Lower leg skin (tissue), 4 donors: ENCODE measurements around the gene PTPN4. TPM values are rescaled to one million over a fixed set of nuclear protein-coding genes. Genes with fewer than 3 reads are reported as not detected.
A peak's percentile ranks its signal among the peaks of the same experiment; 100 is the strongest.

Experiments
- DNase-seq, 2 donors: peaks; one replicate each; pipeline ENCODE4 v3.0.0-alpha.2; 2019; ENCODE audit warnings: low spot score in 2 of 2
- H3K4me3 ChIP-seq: fragments of 200-600 bp; sonication (generic); 2 replicates; pipeline ENCODE4 v1.5.1; 2017; ENCODE audit warnings: mild to moderate bottlenecking, low read depth; ENCODE audit not compliant: poor library complexity, severe bottlenecking
- POLR2A ChIP-seq, 2 donors: fragments of 450-650 bp; IDR thresholded peaks; one replicate each; pipeline ENCODE4 v1.6.1; 2016 to 2017; ENCODE audit warnings: antibody characterized with exemption in 2 of 2, mild to moderate bottlenecking in 1 of 2, moderate library complexity in 1 of 2
- WGBS, 2 donors: methylation state at CpG; one replicate each; pipeline ENCODE4 v1.1.5; 2018; 5-methylcytosine and 5-hydroxymethylcytosine counted together
- intact Hi-C: fragments of 100-400 bp; cut with DNase I; formaldehyde crosslinking; loops from one replicate; pipeline ENCODE4 v1.15.0; 2023; ENCODE audit warnings: low total_unique reads
- total RNA-seq, 4 donors: library from RNA; depleted of rRNA; stranded (reverse); fragments of >200 nt; gene quantifications; one replicate each; pipeline ENCODE4 v1.1.0, GENCODE V29; 2016
- TF ChIP-seq, protein P1 (sequence below), 3 donors: fragments of 450-650 bp; IDR thresholded peaks; one replicate each; pipeline ENCODE4 v1.5.1; 2016; ENCODE audit warnings: antibody characterized with exemption in 3 of 3, mild to moderate bottlenecking in 3 of 3, moderate library complexity in 2 of 3

The PTPN4 gene
- total RNA-seq, 4 donors from 2014 or later = 13.0 to 49.5 (median 20.4) TPM

DNA sequence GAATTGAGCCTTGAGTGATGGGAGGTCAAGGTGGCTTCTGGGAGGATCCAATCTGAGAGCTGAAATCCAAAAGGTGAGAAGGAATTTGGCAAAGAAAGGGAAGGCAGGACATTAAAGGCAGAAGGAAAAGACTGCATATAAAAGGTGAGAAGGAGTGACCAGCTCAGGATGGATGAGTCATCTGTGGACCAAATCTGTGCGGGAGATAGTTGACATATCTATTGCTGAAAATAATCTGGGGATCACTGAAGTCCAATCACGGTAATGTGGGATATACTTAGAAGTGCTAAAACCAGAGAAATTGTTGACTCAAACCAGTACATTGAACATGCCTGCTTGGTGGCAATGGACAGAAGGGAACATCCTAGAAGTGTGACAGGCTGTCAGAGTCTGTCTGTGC, 8.0 kb upstream of the PTPN4 start:
- 74 to 76% methylated on average over 2 of the region's 2 CpGs for WGBS, 2 donors
- intact Hi-C loops = no loop called here
- DNase-seq = no peak
- no peak overlapping the region for H3K4me3 ChIP-seq
- no peak for TF ChIP-seq POLR2A (IDR thresholded peaks at IDR 0.05)
- TF ChIP-seq, protein P1, sequence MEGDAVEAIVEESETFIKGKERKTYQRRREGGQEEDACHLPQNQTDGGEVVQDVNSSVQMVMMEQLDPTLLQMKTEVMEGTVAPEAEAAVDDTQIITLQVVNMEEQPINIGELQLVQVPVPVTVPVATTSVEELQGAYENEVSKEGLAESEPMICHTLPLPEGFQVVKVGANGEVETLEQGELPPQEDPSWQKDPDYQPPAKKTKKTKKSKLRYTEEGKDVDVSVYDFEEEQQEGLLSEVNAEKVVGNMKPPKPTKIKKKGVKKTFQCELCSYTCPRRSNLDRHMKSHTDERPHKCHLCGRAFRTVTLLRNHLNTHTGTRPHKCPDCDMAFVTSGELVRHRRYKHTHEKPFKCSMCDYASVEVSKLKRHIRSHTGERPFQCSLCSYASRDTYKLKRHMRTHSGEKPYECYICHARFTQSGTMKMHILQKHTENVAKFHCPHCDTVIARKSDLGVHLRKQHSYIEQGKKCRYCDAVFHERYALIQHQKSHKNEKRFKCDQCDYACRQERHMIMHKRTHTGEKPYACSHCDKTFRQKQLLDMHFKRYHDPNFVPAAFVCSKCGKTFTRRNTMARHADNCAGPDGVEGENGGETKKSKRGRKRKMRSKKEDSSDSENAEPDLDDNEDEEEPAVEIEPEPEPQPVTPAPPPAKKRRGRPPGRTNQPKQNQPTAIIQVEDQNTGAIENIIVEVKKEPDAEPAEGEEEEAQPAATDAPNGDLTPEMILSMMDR (IDR thresholded peaks at IDR 0.05) = no peak

DNA sequence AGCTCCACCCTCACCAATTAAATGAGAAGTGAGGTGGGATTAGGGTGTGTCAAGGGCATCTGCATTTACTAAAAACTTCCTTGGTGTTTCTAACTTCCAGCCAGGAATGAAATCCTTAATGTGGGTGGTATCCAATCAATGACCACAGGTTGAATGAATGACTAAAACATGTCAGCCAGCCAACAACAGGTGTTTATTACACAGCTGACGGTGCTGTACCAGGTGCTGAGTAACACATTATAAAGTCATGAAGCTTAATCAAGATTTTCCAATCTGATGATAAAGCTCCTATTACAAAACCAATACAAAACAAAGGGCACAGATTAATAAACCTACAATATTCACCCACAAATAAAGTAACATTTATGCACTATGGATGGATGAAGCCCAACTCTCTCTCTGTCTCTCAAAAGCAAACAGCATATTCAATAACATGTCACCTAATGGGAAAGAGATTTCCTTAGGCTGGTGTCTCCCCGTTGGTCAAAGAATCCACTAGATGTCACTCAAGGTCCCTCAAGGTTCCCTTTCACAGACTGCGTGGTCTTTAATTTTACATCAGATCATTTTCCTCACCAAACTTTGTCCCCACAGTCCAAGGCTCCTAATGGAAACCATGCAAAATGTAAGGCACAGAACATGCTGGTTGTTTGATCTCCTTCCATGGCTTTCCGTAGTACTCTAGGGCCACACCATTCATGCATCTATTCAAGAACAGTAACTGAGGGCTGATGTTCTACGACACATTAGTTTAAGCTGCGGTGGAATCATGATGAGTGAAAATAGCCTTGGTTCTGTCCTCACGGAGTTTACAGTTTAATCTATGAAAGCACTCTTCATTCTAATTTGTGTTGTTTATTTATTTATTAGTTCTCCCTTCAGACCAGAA, 6.4 kb upstream of the PTPN4 start:
- no peak overlapping the region for H3K4me3 ChIP-seq
- no peak for TF ChIP-seq POLR2A (IDR thresholded peaks at IDR 0.05)
- TF ChIP-seq, protein P1 (IDR thresholded peaks at IDR 0.05) = no peak
- DNase-seq = no peak
- WGBS, 2 donors = 47 to 50% methylated on average over 7 of the region's 7 CpGs
- intact Hi-C loops = no loop called here

DNA sequence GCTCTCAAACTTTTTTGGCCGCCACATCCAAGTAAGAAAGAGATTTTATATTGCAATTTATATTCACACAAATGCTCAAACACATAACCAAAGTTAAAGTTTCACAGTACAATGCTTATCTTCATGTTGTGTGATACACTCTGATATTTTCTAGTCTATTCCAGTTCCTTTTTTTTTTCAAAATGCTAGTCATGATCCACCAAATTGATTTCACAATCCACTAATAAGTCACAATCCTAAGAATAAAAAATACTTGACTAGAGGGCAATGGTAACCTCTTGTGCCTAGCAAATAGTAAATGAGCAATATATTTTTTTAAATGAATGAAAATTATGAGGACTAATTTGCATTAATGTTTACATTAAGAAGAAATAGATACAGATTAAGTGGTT, 5.8 kb upstream of the PTPN4 start:
- no peak for DNase-seq
- no peak for TF ChIP-seq POLR2A (IDR thresholded peaks at IDR 0.05)
- TF ChIP-seq, protein P1 (IDR thresholded peaks at IDR 0.05) = no peak
- intact Hi-C loops = no loop called here
- no peak overlapping the region for H3K4me3 ChIP-seq
- 97 to 100% methylated on average over 1 of the region's 1 CpG for WGBS, 2 donors

DNA sequence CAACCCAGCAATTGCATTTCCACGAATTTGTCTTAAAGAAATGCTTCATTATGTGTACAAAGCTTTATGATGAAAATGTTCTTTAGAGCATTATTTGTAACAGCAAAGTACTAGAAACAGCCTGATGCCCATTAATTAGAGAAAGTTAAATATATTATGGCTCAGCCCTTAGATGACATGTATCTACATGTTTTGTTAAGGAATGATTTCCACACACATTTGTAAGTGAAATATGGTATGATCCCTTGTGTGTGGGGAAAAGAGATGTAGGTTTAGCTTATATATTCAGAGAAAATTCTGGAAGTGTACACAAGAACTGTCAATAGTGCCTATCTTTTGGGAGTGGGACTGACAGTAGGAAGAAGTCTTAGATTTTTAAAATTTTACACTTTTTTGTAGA, 3.8 kb upstream of the PTPN4 start:
- TF ChIP-seq, protein P1 (IDR thresholded peaks at IDR 0.05) = no peak
- no peak for TF ChIP-seq POLR2A (IDR thresholded peaks at IDR 0.05)
- no peak for DNase-seq
- 46 to 50% methylated on average over 1 of the region's 1 CpG for WGBS, 2 donors
- no peak overlapping the region for H3K4me3 ChIP-seq
- intact Hi-C loops = no loop called here

DNA sequence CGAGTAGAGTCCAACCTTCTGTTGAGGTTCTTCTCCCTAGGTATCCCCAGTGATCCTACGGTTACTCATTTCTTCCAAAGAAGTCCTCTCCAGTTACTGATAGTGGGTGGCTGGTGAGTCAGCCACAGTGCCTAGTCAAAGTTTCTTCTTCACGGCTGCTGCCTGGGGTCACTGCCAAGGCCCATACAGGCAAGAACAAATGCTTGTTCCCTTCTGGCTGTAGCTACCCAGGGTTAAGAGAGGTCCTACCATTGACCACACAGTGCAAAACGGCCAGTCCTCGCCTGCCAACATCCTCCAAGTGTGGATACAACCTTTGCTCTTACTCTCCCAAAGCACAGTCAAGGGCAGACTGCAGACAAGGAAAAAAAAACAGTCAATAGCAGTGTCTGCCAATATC, 2.9 kb upstream of the PTPN4 start:
- DNase-seq = no peak
- intact Hi-C loops = no loop called here

More for the DNA sequence above, 2.9 kb upstream of the PTPN4 start:
- WGBS, 2 donors = 43 to 53% methylated on average over 5 of the region's 5 CpGs
- TF ChIP-seq POLR2A (IDR thresholded peaks at IDR 0.05) = no peak
- TF ChIP-seq, protein P1 (IDR thresholded peaks at IDR 0.05) = peak in 1 of 3 donors; percentile 49
- no peak overlapping the region for H3K4me3 ChIP-seq
